Sciatic nerve (tissue), 2 donors: ENCODE data around the gene CHN1. TPM values are rescaled to one million over a fixed set of nuclear protein-coding genes. Genes with fewer than 3 reads are reported as not detected.
A peak's percentile ranks its signal among the peaks of the same experiment; 100 is the strongest.

Source experiments
- ATAC-seq: fragments of 200-7000 bp; cut with Tn5 transposase; one replicate; pipeline ENCODE4 v1.9.1; 2020; ENCODE audit warnings: mild to moderate bottlenecking, moderate library complexity
- DNase-seq: peaks from one replicate; pipeline ENCODE4 v3.0.0-alpha.2; 2020; ENCODE audit warnings: low spot score
- intact Hi-C: fragments of 100-400 bp; cut with DNase I; formaldehyde crosslinking; loops from one replicate; pipeline ENCODE4 v1.14.2; 2022
- total RNA-seq: library from RNA; stranded (reverse); fragmentation: NEBNext Ultra II Directional; extraction: Animal tissue kit (Norgen Biotek cat#: 25700); gene quantifications from one replicate; pipeline ENCODE4 v1.2.1, GENCODE V29; 2021
- donor health status: DM: no; HTN: no; CAD: no.
- donor health status: DM: no; HTN: no; CAD: no.

Gene CHN1
- total RNA-seq, 1 donor from 2014 or later, result 38.4 TPM

- ATAC-seq, result no peak
- DNase-seq, result no peak
Measured at GRCh38 chr2:174892546-174892945, 112.6 kb downstream of the CHN1 start.

GRCh38 chr2:174888646-174889271 is 116.4 kb downstream of the CHN1 start:
- intact Hi-C loops, result no loop called here
- ATAC-seq (no peak), DNase-seq (no peak)

More at GRCh38 chr2:174892546-174892945, 112.6 kb downstream of the CHN1 start:
- intact Hi-C loops, result no loop called here

GRCh38 chr2:174888146-174888545 is 117.0 kb downstream of the CHN1 start:
- ATAC-seq (no peak), DNase-seq (no peak)
- intact Hi-C loops, result no loop called here

GRCh38 chr2:174882416-174882815 is 122.8 kb downstream of the CHN1 start:
- no peak for DNase-seq
- intact Hi-C loops, result no loop called here

GRCh38 chr2:174881678-174882077 is 123.5 kb downstream of the CHN1 start:
- no peak for ATAC-seq
- no peak for DNase-seq

More at GRCh38 chr2:174882416-174882815, 122.8 kb downstream of the CHN1 start:
- no peak for ATAC-seq

GRCh38 chr2:174878537-174879147 is 126.5 kb downstream of the CHN1 start:
- intact Hi-C loops, result no loop called here
- peak; percentile 60 for DNase-seq
- peak; percentile 64 for ATAC-seq

More at GRCh38 chr2:174881678-174882077, 123.5 kb downstream of the CHN1 start:
- intact Hi-C loops, result no loop called here

- DNase-seq, result no peak
- intact Hi-C loops, result no loop called here
- no peak for ATAC-seq
Measured at GRCh38 chr2:174877751-174878150, 127.4 kb downstream of the CHN1 start.

- ATAC-seq, result no peak
- DNase-seq, result no peak
- intact Hi-C loops, result no loop called here
Measured at GRCh38 chr2:174877301-174877700, 127.9 kb downstream of the CHN1 start.

- intact Hi-C loops, result no loop called here
- no peak for DNase-seq
- ATAC-seq, result no peak
Measured at GRCh38 chr2:174874085-174874484, 131.1 kb downstream of the CHN1 start.

GRCh38 chr2:174873471-174873870 is 131.7 kb downstream of the CHN1 start:
- DNase-seq (no peak), ATAC-seq (no peak)
- intact Hi-C loops, result no loop called here

GRCh38 chr2:174870787-174871186 is 134.4 kb downstream of the CHN1 start:
- intact Hi-C loops, result no loop called here
- DNase-seq (no peak), ATAC-seq (no peak)

- intact Hi-C loops, result no loop called here
- DNase-seq (no peak), ATAC-seq (no peak)
Measured at GRCh38 chr2:174868878-174869277, 136.3 kb downstream of the CHN1 start.

- intact Hi-C loops, result no loop called here
- ATAC-seq (no peak), DNase-seq (no peak)
Measured at GRCh38 chr2:174866421-174866820, 138.8 kb downstream of the CHN1 start.

- DNase-seq (no peak), ATAC-seq (no peak)
- intact Hi-C loops, result no loop called here
Measured at GRCh38 chr2:174863183-174863582, 142.0 kb downstream of the CHN1 start.

GRCh38 chr2:174859563-174860169 is 145.5 kb downstream of the CHN1 start:
- intact Hi-C loops, result no loop called here
- DNase-seq (no peak), ATAC-seq (no peak)

GRCh38 chr2:174858745-174859144 is 146.4 kb downstream of the CHN1 start:
- DNase-seq (no peak), ATAC-seq (no peak)
- intact Hi-C loops, result no loop called here

GRCh38 chr2:174856447-174856846 is 148.7 kb downstream of the CHN1 start:
- ATAC-seq, result no peak
- DNase-seq, result no peak
- intact Hi-C loops, result no loop called here

GRCh38 chr2:174846941-174847938 is 157.9 kb downstream of the CHN1 start:
- ATAC-seq (peak; percentile 92), DNase-seq (no peak)
- intact Hi-C loops, result no loop called here

GRCh38 chr2:174846218-174846617 is 159.0 kb downstream of the CHN1 start:
- ATAC-seq (no peak), DNase-seq (no peak)
- intact Hi-C loops, result no loop called here
